Activated naive CD8-positive, alpha-beta T cell treated with anti-CD3 and anti-CD28 coated beads, Interleukin-2, amount 50 U/mL, for 24 hours (primary cell): Measurements from ENCODE around the gene POC5.
"Not testable (repeated sequence)": the region's sequence is repeated elsewhere in the genome, so short reads cannot be mapped to it uniquely, and the experiment has no call there.

Source experiments
- ATAC-seq: fragments of 150-1000 bp; cut with Tn5 transposase; one replicate; pipeline ENCODE4 v1.10.0; 2021
- DNase-seq: peaks from one replicate; pipeline ENCODE4 v3.0.0; 2021
- H3K27ac Mint-ChIP-seq: one replicate; pipeline ENCODE4 v1.8.0; 2021; ENCODE audit warnings: mild to moderate bottlenecking, mixed read lengths
- H3K27me3 Mint-ChIP-seq: one replicate; pipeline ENCODE4 v1.8.0; 2021; ENCODE audit warnings: mixed read lengths
- H3K36me3 Mint-ChIP-seq: one replicate; pipeline ENCODE4 v1.8.0; 2021; ENCODE audit warnings: low read depth, mixed read lengths
- H3K4me1 Mint-ChIP-seq: one replicate; pipeline ENCODE4 v1.8.0; 2021; ENCODE audit warnings: mixed read lengths
- H3K4me3 Mint-ChIP-seq: one replicate; pipeline ENCODE4 v1.8.0; 2021; ENCODE audit warnings: mild to moderate bottlenecking, moderate library complexity, mixed read lengths
- H3K9me3 Mint-ChIP-seq: one replicate; pipeline ENCODE4 v1.8.0; 2021; ENCODE audit warnings: mixed read lengths

The POC5 gene

DNA sequence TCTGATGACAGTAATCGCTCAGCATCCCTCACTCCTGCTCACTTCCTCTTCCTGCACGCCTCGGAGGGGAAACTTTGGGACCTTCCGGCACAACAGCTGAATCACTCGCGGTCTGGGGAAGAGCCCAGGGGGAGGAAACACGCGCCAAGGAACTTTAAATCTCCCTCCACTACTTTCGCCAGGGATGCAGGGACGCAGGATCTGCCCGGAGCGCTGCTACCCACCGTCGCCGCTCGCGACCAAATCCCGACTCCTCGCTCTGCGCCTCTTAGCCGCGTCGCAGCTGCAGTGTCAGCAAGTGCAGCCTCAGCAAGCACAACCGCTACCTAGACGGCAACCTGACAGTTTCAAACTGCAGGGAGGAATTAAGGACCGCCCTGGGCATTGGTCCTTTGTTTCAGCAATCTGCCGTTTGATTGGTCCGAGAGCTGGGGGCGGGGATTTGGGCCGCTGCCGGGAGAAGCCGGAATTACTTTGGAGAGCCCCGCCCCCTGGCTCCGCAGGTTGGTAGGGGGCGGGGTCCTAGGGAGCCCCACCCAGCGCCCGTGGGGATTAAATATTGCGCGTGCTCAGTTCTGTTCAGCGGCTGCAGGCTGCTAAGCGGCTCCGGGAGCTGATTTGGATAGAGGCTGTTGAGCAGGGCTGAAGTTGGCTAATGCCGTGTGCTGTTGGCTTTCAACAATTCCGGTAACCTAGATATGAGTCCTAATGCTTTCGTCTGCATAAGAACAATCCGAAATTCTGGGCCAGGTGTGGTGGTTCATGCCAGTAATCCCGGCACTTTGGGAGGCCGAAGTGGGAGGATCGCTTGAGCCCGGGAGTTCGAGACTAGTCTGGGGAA is at the start of gene POC5:
POC5 (minus strand) TSS at position 356 of the 841 bp plus-strand sequence. CDS start 4,500 bp downstream, outside the sequence.
- no peaks in the 10 kb centered on the region for H3K9me3 Mint-ChIP-seq
- DNase-seq, result peak; percentile 98
- peak within 1 kb of the TSS; percentile 96 for H3K4me3 Mint-ChIP-seq
- H3K27ac Mint-ChIP-seq, result peak within 1 kb of the TSS; percentile 96
- H3K36me3 Mint-ChIP-seq, result peaks cover 16% of the 10 kb centered on the region
- no peaks in the 10 kb centered on the region for H3K27me3 Mint-ChIP-seq
- H3K4me1 Mint-ChIP-seq, result peaks cover 28% of the 10 kb centered on the region
- peak; percentile 96 for ATAC-seq

- no peak overlapping the region for H3K27ac Mint-ChIP-seq
- peaks cover 12% of the 10 kb centered on the region for H3K27me3 Mint-ChIP-seq
- H3K36me3 Mint-ChIP-seq, result no peaks in the 10 kb centered on the region
- H3K4me1 Mint-ChIP-seq, result no peaks in the 10 kb centered on the region
- DNase-seq (no peak), ATAC-seq (no peak)
- no peak overlapping the region for H3K4me3 Mint-ChIP-seq
- H3K9me3 Mint-ChIP-seq, result no peaks in the 10 kb centered on the region
These were observed 40.9 kb upstream of the POC5 start for GRCh38 chr5:75758116-75758515.

GRCh38 chr5:75756981-75757380 is 39.7 kb upstream of the POC5 start:
- no peak overlapping the region for H3K4me3 Mint-ChIP-seq
- no peak for ATAC-seq
- peaks cover 12% of the 10 kb centered on the region for H3K27me3 Mint-ChIP-seq
- H3K36me3 Mint-ChIP-seq, result no peaks in the 10 kb centered on the region
- DNase-seq, result no peak
- no peaks in the 10 kb centered on the region for H3K4me1 Mint-ChIP-seq
- no peaks in the 10 kb centered on the region for H3K9me3 Mint-ChIP-seq
- no peak overlapping the region for H3K27ac Mint-ChIP-seq

DNA sequence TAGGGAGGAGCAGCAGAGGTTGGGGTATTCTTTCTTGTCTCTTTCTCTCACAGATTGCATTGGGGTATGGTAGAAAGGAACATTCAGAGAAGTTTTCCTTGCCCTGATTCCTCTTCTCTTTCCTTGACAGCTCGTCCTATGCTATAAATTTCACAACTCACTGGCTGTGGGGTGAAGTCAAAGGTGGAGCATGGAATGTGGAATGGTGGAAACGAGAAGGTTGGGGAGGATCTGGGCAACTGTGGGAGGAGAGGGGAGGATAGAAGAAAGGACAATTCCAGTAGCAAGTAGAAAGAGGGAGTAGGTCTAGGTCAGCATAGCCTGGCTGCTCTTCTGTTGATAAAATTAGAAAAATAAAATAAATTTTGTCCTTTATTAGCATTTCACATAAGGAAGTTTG is 39.0 kb upstream of the POC5 start:
- no peak overlapping the region for H3K4me3 Mint-ChIP-seq
- ATAC-seq (no peak), DNase-seq (no peak)
- H3K4me1 Mint-ChIP-seq, result no peaks in the 10 kb centered on the region
- H3K27me3 Mint-ChIP-seq, result peaks cover 12% of the 10 kb centered on the region
- H3K9me3 Mint-ChIP-seq, result no peaks in the 10 kb centered on the region
- H3K27ac Mint-ChIP-seq, result no peak overlapping the region
- H3K36me3 Mint-ChIP-seq, result no peaks in the 10 kb centered on the region

DNA sequence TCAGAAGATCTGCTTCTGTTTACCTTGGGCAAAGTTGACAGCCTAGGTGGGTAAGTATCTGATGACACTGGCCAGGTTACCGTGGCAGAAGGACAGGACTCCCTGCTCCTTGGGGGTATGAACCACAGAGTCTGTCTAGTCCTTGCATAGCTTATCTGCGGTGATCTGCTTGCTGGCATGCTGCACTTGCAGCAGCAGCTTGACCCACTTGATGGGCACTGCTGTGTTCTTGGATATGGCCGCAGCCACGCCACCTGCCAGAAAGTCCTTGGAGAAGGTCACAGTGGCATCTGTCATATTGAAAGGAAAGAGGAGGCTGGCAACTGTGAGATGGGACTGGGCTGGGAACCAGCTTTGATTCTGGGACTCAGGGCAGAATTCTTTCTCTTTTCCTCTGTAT is 35.9 kb upstream of the POC5 start:
- no peak overlapping the region for H3K27ac Mint-ChIP-seq
- no peaks in the 10 kb centered on the region for H3K4me1 Mint-ChIP-seq
- no peak for DNase-seq
- H3K4me3 Mint-ChIP-seq, result no peak overlapping the region
- peaks cover 12% of the 10 kb centered on the region for H3K27me3 Mint-ChIP-seq
- no peaks in the 10 kb centered on the region for H3K9me3 Mint-ChIP-seq
- H3K36me3 Mint-ChIP-seq, result no peaks in the 10 kb centered on the region
- ATAC-seq, result no peak

GRCh38 chr5:75744355-75744754 is 27.1 kb upstream of the POC5 start:
- H3K9me3 Mint-ChIP-seq, result no peaks in the 10 kb centered on the region
- H3K27ac Mint-ChIP-seq, result no peak overlapping the region
- peaks cover 3% of the 10 kb centered on the region for H3K27me3 Mint-ChIP-seq
- DNase-seq (no peak), ATAC-seq (no peak)
- H3K4me1 Mint-ChIP-seq, result no peaks in the 10 kb centered on the region
- H3K4me3 Mint-ChIP-seq, result no peak overlapping the region
- no peaks in the 10 kb centered on the region for H3K36me3 Mint-ChIP-seq

DNA sequence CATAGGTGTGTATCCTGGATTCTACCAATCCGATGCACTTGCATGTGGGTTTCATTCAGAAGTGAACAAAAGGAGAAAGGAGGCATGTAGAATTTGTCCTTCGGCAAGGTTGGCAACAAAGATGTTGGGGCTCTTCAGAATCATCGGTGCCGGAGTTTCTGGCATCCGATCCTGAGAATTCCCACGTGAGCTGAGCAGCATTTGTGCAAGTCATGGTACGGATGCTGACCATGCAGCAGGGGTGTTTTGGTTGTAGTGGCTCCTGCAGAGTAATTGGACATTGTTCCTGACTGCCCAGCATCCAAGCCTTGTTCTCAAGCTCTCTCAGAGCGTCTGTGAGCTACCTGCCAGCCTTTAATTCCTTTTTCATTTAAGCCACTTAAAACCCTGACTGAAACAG is 19.0 kb upstream of the POC5 start:
- no peak for DNase-seq
- ATAC-seq, result no peak
- H3K4me3 Mint-ChIP-seq, result no peak overlapping the region
- no peaks in the 10 kb centered on the region for H3K4me1 Mint-ChIP-seq
- H3K27me3 Mint-ChIP-seq, result peaks cover 7% of the 10 kb centered on the region
- H3K9me3 Mint-ChIP-seq, result no peaks in the 10 kb centered on the region
- H3K27ac Mint-ChIP-seq, result no peak overlapping the region
- H3K36me3 Mint-ChIP-seq, result peaks cover 2% of the 10 kb centered on the region

DNA sequence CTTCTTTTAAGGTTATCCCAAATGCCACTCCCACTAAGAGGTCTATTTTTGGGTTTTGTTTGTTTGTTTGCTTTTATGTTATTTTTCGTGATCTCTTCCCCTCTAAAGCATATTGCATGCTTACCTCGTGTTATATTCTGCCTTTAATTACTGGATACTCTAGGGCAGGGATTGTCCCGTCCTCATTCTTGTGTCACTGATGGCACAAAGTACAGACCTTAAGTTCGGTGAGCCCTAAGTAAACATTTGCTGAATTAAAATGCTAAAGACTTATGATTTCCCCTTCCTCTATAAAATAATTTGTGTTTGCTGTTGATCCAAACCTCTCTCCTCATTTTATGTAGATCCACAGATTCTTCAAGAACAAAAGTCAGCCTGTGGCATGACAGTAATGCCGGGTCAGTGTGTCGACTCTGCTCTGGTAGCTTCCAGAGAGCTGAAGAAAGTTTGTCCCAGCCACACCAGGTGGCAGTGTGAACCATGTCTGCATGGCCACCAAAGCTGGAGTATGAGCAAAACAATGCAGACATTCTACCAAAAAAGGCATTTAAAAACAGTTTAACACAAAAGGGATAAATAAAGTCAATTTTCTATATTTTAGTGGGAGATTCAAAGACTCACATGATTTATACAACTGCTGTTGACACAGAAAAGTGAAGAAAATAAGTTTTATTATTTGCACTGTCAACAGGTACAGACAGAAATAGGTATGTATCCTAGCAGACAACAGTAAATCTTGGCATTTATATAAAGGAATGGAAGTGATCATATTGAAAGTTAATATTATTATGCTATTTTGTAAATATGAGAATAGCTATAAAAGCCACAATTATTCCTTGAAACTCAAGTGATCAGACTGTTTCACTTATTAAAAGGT is 17.9 kb upstream of the POC5 start:
- DNase-seq, result no peak
- Mint-ChIP-seq H3K27me3 (peaks cover 3% of the 10 kb centered on the region), H3K9me3 (no peaks in the 10 kb centered on the region), H3K36me3 (peaks cover 2% of the 10 kb centered on the region), H3K4me3 (no peak overlapping the region), H3K4me1 (no peaks in the 10 kb centered on the region), H3K27ac (no peak overlapping the region)
- ATAC-seq, result no peak

DNA sequence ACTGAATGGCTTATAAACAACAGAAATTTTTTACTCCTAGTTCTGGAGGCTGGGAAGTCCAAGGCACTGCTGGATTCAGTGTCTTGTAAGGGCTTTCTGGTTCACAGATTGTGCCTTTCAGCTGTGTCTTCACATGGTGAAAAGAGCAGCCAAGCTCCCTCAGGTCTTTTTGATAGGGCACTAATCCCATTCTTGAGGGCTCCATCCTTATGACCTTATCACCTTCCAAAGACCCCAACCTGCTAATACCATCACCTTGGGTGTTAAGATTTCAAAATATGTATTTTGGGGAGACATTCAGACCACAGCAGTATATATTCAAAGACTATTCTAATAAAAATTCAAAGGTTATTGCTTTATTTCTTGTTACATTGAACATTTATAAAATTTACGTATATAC is 16.5 kb upstream of the POC5 start:
- Mint-ChIP-seq H3K4me3 (no peak overlapping the region), H3K4me1 (no peaks in the 10 kb centered on the region), H3K27me3 (peaks cover 3% of the 10 kb centered on the region), H3K9me3 (no peaks in the 10 kb centered on the region), H3K27ac (no peak overlapping the region), H3K36me3 (peaks cover 2% of the 10 kb centered on the region)
- DNase-seq (no peak), ATAC-seq (no peak)

- H3K27ac Mint-ChIP-seq, H3K27me3 Mint-ChIP-seq, H3K9me3 Mint-ChIP-seq, H3K36me3 Mint-ChIP-seq, H3K4me3 Mint-ChIP-seq, H3K4me1 Mint-ChIP-seq, ATAC-seq, DNase-seq: not testable (repeated sequence)
These were observed 14.3 kb upstream of the POC5 start for GRCh38 chr5:75731515-75731914.

DNA sequence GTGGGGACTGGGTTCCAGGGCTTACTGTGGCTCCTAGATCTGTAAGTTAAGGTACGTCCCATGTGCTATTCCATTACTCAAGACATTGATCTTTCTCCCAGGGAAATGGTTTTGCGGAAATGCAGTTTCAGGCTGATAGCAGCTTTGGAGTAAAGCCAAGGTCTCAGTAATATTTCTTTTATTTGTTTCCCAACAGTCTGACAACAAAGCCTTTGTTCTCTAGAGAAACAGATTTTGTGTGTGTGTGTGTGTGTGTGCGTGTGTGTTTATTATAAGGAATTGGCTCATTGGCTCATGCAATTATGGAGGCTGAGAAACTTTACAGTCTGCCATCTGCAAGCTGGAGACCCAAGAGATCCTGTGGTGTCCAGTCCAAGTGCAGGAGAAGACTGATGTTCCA is 12.1 kb upstream of the POC5 start:
- Mint-ChIP-seq H3K4me1 (no peaks in the 10 kb centered on the region), H3K36me3 (peaks cover 2% of the 10 kb centered on the region), H3K27me3 (no peaks in the 10 kb centered on the region), H3K4me3 (no peak overlapping the region), H3K9me3 (no peaks in the 10 kb centered on the region), H3K27ac (no peak overlapping the region)
- DNase-seq, result no peak
- no peak for ATAC-seq

DNA sequence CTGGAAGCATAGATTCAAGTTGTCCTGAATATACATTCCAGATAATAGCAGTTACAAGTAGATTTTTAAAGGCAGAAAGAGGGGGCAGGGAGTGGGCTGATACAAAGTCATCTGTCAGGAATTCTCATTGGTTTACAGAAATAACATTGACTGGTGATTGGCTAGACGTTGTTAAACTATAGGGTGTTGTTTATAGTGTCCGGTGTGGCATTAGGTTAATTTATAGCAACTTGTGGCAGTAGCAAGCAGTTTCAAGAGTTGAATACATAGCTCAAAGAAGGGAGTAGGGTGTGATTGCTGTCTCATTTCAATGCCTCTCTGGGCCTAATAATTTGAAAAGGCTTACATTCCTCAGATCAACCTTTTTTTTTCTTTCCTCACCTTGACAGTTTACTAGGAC is 10.7 kb upstream of the POC5 start:
- H3K27me3 Mint-ChIP-seq, result no peaks in the 10 kb centered on the region
- no peaks in the 10 kb centered on the region for H3K9me3 Mint-ChIP-seq
- DNase-seq (no peak), ATAC-seq (no peak)
- no peak overlapping the region for H3K4me3 Mint-ChIP-seq
- no peaks in the 10 kb centered on the region for H3K4me1 Mint-ChIP-seq
- peaks cover 2% of the 10 kb centered on the region for H3K36me3 Mint-ChIP-seq
- no peak overlapping the region for H3K27ac Mint-ChIP-seq

DNA sequence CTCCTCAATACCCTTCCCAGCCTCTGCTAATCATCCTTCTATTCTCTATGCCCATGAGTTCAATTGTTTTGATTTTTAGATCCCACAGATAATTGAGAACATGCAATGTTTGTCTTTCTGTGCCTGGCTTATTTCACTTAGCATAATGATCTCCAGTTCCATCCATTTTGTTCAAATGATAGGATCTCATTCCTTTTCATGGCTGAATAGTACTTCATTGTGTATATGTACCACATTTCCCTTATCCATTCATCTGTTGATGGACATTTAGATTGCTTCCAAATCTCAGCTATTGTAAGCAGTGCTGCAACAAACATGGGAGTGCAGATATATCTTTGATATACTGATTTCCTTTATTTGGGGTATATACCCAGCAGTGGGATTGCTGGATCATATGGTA is 9.0 kb upstream of the POC5 start:
- not testable (repeated sequence) for ATAC-seq, H3K4me1 Mint-ChIP-seq, DNase-seq, H3K27ac Mint-ChIP-seq, H3K4me3 Mint-ChIP-seq, H3K9me3 Mint-ChIP-seq, H3K36me3 Mint-ChIP-seq, H3K27me3 Mint-ChIP-seq

- no peak overlapping the region for H3K27ac Mint-ChIP-seq
- H3K36me3 Mint-ChIP-seq, result no peaks in the 10 kb centered on the region
- no peaks in the 10 kb centered on the region for H3K27me3 Mint-ChIP-seq
- H3K4me3 Mint-ChIP-seq, result no peak overlapping the region
- H3K9me3 Mint-ChIP-seq, result no peaks in the 10 kb centered on the region
- ATAC-seq (no peak), DNase-seq (no peak)
- H3K4me1 Mint-ChIP-seq, result no peaks in the 10 kb centered on the region
These were observed 6.1 kb upstream of the POC5 start for GRCh38 chr5:75723378-75723777.

GRCh38 chr5:75721573-75721972 is 4.3 kb upstream of the POC5 start:
- Mint-ChIP-seq H3K4me1 (peaks cover 2% of the 10 kb centered on the region), H3K27me3 (no peaks in the 10 kb centered on the region), H3K36me3 (no peaks in the 10 kb centered on the region), H3K27ac (no peak overlapping the region), H3K4me3 (no peak overlapping the region), H3K9me3 (no peaks in the 10 kb centered on the region)
- DNase-seq (no peak), ATAC-seq (no peak)
